COR-L47 (cell line): Measurements from ENCODE around the gene NEO1.
A peak's percentile ranks its signal among the peaks of the same experiment; 100 is the strongest.

Experiments
- DNase-seq: peaks from one replicate; lab custom pipeline; 2025; lab: John Stamatoyannopoulos, UW

NEO1 gene

DNA sequence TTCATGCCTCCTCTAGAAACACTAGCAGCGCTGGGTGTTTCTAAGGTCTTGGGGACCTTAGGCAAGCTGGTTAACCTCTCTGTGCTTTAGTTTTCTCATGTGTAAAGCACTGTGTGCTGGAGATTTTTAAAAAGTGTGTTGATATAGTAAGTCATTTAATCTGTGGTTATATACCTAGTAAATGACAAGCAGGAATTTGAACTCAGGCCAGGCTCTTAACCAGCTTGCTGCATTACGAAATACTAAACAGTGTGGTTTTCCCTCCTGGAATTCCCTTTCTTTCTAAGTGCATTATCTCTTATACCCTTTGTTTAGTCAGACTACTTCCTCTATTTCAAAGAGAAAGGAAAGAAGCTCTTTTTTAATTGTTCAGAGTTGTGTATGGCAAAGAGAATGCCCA, 26.5 kb downstream of the NEO1 start:
- DNase-seq = no peak

- DNase-seq = no peak
These were observed 27.3 kb downstream of the NEO1 start for GRCh38 chr15:73079565-73079964.

DNA sequence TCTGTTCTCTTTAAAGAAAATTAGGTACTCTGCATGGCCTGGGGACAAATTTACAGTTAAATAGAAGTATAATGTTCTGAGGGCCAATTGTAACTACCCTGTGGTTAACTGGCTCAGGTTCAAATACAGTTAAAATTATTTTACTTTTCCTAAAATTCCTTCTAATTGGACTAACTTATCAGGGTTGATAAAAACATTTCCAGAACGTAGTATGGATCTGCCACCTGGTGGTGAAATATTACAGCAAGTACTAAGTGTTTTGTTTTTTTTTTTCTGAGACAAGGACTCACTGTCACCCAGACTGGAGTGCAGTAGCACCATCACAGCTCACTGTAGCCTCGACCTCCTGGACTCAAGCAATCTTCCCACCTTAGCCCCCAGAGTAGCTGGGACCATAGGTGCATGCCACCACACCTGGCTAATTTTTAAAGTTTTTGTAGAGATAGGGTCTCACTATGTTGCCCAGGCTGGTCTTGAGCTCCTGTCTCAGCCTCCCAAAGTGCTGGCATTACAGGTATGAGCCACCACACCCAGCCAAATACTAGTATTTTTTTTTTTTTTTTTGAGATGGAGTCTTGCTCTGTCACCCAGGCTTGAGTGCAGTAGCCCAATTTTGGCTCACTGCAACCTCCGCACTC, 29.2 kb downstream of the NEO1 start:
- peak; percentile 40 for DNase-seq

- no peak for DNase-seq
These were observed 30.5 kb downstream of the NEO1 start for GRCh38 chr15:73082812-73083211.

DNA sequence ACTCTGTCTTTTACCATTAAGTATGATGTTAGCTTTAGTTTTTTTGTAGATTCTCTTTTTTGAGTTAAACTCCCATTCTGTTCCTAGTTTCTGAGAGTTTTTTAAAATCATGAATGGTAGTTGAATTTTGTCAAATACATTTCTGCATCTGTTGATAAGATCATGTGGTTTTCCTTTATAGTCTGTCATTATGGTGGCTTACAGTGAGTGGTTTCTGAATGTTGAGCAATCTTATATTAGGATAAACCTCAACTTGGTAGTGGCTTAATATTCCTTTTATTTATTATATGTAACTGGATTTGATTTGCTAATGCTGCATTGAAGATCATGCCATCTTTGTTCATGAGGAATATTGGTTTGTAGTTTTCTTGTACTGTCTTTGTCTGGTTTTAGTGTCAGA, 34.8 kb downstream of the NEO1 start:
- no peak for DNase-seq

- DNase-seq = no peak
These were observed 52.8 kb downstream of the NEO1 start for GRCh38 chr15:73105064-73105463.

GRCh38 chr15:73108676-73109075, 56.4 kb downstream of the NEO1 start:
- no peak for DNase-seq

- no peak for DNase-seq
These were observed 57.5 kb downstream of the NEO1 start for GRCh38 chr15:73109765-73110164.

- DNase-seq = no peak
These were observed 57.9 kb downstream of the NEO1 start for GRCh38 chr15:73110201-73110600.

- no peak for DNase-seq
These were observed 61.8 kb downstream of the NEO1 start for GRCh38 chr15:73114064-73114463.

GRCh38 chr15:73116164-73116563, 63.9 kb downstream of the NEO1 start:
- DNase-seq = no peak

- no peak for DNase-seq
These were observed 65.8 kb downstream of the NEO1 start for GRCh38 chr15:73118055-73118454.

GRCh38 chr15:73119478-73119877, 67.2 kb downstream of the NEO1 start:
- no peak for DNase-seq

GRCh38 chr15:73120269-73120668, 68.0 kb downstream of the NEO1 start:
- DNase-seq = no peak

DNA sequence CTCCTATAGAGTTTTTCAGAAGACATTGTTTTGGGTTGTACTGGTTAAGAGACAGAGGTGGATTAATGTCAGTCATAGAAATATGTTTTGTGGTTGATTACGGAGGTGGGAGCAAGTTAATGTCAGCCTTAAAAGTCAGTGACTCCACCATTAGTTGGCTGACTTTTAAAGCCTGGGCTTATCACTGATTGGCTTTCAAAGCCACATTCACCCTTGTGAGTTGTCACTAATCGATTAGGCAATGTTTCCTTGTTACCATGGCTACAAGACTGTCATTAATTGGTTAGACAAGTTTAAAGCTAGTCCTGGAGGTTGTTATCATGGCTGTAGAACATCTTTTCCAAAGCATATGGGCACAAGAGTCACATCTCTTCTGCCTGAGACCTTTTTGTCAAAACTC, 73.0 kb downstream of the NEO1 start:
- DNase-seq = no peak

GRCh38 chr15:73127302-73127936, 75.2 kb downstream of the NEO1 start:
- DNase-seq = peak; percentile 3

DNA sequence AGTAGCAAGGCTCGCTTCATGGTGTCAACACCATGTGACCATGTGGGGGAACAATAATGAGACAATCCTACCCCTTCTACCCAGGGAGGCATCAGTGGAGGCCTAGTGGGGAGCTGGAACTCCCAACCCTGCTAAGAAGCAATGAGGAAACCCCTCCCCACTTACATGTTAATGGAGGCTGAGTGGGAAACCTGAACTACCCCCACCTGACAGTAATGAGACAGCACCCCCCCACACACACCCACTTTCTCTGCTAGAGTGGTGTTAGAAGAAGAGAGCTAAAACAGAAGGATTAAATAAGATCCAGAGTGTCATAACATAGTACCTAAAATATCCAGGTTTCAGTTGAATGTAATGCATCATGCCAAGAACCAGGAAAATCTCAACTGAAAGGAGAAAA, 78.6 kb downstream of the NEO1 start:
- no peak for DNase-seq

DNA sequence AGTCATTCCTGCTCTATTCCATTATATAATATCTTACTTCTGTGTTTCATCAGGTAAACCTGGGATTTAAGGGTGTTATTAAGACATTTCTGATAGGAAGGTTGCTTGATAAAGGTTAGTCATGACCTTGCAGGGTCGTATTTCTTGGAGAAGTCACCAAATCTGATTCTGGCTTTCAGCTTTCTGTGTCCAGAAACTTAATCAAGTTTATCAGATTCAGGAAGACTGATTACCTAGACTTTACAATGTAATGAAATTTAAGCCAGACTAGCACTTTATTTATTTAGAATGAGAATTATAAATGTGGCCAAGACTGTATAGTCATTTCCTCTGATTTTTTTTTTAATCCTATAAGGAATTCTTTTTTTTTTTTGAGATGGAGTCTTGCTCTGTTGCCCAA, 81.9 kb downstream of the NEO1 start:
- DNase-seq = no peak

GRCh38 chr15:73139041-73139743, 86.9 kb downstream of the NEO1 start:
- DNase-seq = no peak

DNA sequence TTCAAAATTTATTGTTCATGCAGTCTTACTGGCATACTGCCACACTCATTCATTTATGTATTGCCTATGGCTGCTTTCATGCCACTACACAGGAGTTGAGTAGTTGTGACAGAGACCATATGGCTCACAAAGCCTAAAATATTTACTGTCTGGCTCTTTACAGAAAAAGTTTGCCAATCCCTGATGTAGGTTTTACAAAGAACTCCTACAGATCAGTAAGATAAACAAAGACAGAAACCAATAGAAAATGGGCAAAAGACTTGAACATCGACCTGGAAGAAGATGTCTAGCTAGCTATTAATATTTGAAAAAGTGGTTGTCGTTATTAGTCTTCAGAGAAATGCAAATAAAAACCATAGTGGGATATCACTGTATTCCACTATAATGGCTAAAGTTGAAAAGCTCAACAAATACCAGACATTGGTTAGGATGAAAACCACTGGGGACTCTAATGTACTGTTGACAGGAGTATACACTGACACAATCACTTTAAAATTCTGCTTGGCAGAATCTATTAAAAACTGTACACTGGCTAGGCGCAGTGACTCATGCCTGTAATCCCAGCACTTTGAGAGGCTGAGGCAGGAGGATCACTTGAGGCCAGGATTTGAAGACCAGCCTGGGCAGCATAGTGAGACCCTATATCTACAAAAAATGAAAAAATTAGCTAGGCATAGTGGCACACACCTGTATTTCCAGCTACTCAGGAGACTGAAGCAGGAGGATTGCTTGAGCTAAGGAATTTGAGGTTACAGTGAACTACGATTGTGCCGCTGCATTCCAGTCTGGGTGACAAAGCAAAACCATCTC, 87.7 kb downstream of the NEO1 start:
- DNase-seq = no peak

GRCh38 chr15:73141216-73141900, 89.1 kb downstream of the NEO1 start:
- DNase-seq = no peak
